ENCODE results near the gene CNOT11. TPM values are rescaled to one million over a fixed set of nuclear protein-coding genes. Genes with fewer than 3 reads are reported as not detected.
"Not testable (repeated sequence)": the region's sequence is repeated elsewhere in the genome, so short reads cannot be mapped to it uniquely, and the experiment has no call there.

The CNOT11 gene
- total RNA-seq, 1 donor from 2014 or later = 59.7 TPM

DNA sequence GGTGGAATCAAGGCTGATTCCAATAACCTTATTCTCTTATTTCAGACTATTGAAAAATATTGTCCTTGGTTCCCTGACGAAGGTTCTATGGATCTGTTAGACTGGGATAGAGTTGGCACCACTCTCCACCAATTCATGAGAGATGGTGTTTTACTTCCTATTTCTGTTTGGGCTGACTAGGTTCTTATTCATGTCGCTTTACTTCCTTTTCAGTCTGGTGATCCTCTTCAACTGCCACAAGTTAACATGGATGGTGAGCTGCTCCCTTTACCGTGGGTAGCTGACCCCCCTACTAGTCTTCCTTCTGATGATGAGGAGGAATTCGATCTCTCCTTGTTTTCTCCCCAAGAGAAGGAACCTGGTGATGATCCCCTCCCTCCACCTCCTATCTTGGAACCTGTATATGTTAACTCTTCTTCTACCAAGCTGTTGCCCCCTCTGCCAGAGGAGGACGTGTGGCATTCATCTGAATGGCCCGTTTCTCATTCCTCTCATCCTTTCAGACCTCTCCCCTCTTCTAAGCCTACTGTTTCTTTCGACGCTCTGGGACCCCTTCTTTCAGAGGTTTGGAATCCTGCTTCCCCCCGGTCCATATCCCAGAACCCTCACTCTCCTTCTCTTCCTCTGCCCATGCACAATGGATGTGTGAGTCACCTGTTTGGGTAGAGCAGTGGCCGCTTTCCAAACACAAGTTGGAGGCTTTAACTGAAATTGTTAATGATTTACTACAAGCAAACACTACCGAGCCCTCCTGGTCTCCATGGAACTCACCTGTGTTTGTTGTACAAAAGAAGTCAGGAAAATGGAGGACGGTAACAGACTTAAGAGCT is 13.5 kb upstream of the CNOT11 start:
- ATAC-seq (ENCODE audit: low read depth) = no peak
- Mint-ChIP-seq H3K27ac (no peak overlapping the region), H3K9me3 (no peaks in the 10 kb centered on the region), H3K4me3 (no peak overlapping the region), H3K27me3 (no peaks in the 10 kb centered on the region), H3K36me3 (ENCODE audit: low read depth) (no peaks in the 10 kb centered on the region), H3K4me1 (peaks cover 3% of the 10 kb centered on the region)
- TF ChIP-seq, protein P1, sequence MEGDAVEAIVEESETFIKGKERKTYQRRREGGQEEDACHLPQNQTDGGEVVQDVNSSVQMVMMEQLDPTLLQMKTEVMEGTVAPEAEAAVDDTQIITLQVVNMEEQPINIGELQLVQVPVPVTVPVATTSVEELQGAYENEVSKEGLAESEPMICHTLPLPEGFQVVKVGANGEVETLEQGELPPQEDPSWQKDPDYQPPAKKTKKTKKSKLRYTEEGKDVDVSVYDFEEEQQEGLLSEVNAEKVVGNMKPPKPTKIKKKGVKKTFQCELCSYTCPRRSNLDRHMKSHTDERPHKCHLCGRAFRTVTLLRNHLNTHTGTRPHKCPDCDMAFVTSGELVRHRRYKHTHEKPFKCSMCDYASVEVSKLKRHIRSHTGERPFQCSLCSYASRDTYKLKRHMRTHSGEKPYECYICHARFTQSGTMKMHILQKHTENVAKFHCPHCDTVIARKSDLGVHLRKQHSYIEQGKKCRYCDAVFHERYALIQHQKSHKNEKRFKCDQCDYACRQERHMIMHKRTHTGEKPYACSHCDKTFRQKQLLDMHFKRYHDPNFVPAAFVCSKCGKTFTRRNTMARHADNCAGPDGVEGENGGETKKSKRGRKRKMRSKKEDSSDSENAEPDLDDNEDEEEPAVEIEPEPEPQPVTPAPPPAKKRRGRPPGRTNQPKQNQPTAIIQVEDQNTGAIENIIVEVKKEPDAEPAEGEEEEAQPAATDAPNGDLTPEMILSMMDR (IDR thresholded peaks at IDR 0.05) = no peak
- no peak for DNase-seq
- ChIA-PET CTCF (interaction anchor here (0.8 kb wide), 2 partner anchors 13 to 34 kb away, joined by 3 to 4 read pairs; no protein-coding TSS in a partner anchor), POLR2A (interaction anchor here (1.2 kb wide), 1 partner anchor 13 kb away, joined by 3 read pairs; the partner anchor contains the start of gene CNOT11)
- intact Hi-C loops (cut with micrococcal nuclease) = no loop called here

DNA sequence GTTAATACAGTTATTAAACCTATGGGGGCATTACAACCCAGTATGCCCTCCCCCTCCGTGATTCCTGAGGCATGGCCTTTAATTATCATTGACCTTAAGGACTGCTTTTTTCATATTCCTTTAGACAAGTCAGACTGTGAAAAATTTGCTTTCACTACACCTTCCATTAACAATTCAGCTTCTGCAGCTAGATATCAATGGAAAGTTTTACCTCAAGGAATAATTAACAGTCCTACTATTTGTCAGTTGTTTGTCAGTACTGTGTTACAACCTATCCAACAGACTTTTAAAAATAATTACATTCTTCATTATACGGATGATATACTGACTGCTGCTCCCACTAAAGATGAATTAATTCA is 12.9 kb upstream of the CNOT11 start:
- CTCF ChIA-PET = interaction anchor here (0.8 kb wide), 2 partner anchors 12 to 34 kb away, joined by 3 to 4 read pairs; no protein-coding TSS in a partner anchor
- H3K27me3 Mint-ChIP-seq; intact Hi-C loops (cut with micrococcal nuclease); H3K36me3 Mint-ChIP-seq (ENCODE audit: low read depth); DNase-seq; ATAC-seq (ENCODE audit: low read depth); H3K4me1 Mint-ChIP-seq; H3K4me3 Mint-ChIP-seq; H3K27ac Mint-ChIP-seq; H3K9me3 Mint-ChIP-seq: not testable (repeated sequence)
- POLR2A ChIA-PET = interaction anchor here (1.2 kb wide), 1 partner anchor 13 kb away, joined by 3 read pairs; the partner anchor contains the start of gene CNOT11

DNA sequence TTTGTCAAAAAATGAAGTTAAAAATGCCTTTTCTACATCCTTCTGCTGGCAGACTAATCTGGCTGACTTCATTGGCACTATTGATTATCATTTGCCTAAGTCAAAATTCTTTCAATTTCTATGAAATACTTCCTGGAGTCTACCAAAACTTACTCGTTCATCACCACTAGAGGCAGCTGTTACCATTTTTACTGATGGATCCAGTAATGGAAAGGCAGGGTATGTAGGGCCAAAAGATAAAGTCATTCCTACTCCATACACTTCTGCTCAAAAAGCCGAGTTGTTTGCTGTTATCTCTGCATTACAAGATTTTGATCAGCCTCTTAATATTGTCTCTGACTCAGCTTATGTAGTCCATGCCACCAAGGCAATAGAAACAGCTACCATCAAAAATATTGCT is 12.0 kb upstream of the CNOT11 start:
- intact Hi-C loops (cut with micrococcal nuclease) = not testable (repeated sequence)

DNA sequence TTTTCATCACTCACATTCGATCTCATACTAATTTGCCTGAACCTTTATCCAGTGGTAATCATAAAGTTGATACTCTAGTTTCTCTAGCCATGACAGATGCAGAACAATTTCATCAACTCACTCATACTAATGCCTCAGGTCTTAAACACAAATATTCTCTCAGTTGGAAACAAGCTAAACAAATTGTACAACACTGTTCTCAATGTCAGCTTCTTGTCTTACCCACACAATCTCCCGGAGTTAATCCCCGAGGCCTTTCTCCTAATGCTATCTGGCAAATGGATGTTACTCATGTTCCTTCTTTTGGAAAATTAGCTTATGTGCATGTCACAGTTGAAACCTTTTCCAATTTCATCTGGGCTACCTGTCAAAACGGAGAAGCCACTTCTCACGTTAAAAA is 11.5 kb upstream of the CNOT11 start:
- H3K27me3 Mint-ChIP-seq = no peaks in the 10 kb centered on the region
- intact Hi-C loops (cut with micrococcal nuclease) = no loop called here
- no peaks in the 10 kb centered on the region for H3K9me3 Mint-ChIP-seq
- DNase-seq = no peak
- ATAC-seq (ENCODE audit: low read depth) = no peak
- no peak overlapping the region for H3K27ac Mint-ChIP-seq
- H3K36me3 Mint-ChIP-seq (ENCODE audit: low read depth) = no peaks in the 10 kb centered on the region
- H3K4me3 Mint-ChIP-seq = no peak overlapping the region
- POLR2A ChIA-PET = no interaction called here
- TF ChIP-seq, protein P1 (IDR thresholded peaks at IDR 0.05) = no peak
- CTCF ChIA-PET = interaction anchor here (0.7 to 1.5 kb wide), 3 partner anchors 11 to 100 kb away, joined by 3 to 5 read pairs (median 3); no protein-coding TSS in a partner anchor
- H3K4me1 Mint-ChIP-seq = peaks cover 3% of the 10 kb centered on the region

More for the DNA sequence above, 12.0 kb upstream of the CNOT11 start:
- H3K4me3 Mint-ChIP-seq; ATAC-seq (ENCODE audit: low read depth); DNase-seq; H3K27me3 Mint-ChIP-seq; H3K36me3 Mint-ChIP-seq (ENCODE audit: low read depth); H3K4me1 Mint-ChIP-seq; H3K9me3 Mint-ChIP-seq; H3K27ac Mint-ChIP-seq: not testable (repeated sequence)
- POLR2A ChIA-PET = interaction anchor here (1.2 kb wide), 1 partner anchor 12 kb away, joined by 3 read pairs; the partner anchor contains the start of gene CNOT11
- CTCF ChIA-PET = interaction anchor here (0.7 to 1.5 kb wide), 3 partner anchors 10 to 101 kb away, joined by 3 to 5 read pairs (median 3); no protein-coding TSS in a partner anchor

DNA sequence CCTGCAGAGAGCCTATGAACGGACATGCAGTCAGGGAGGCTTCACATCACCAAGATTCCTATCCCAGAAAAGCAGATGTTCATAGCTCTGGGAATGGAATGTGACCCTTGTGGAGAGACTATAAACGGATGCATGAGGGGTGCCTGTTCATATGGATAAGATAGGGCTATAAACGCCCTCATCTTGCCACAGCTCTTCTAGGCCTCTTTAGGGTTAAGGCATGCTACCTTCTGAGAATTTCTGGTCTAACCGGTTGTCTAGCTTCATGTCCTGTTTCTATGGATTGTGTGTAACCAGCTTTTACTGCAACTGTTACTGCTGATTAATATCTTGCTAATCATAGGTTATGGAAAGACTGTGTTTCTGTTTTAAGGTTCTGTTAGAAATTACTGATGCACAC is 8.3 kb upstream of the CNOT11 start:
- POLR2A ChIA-PET; H3K27me3 Mint-ChIP-seq; CTCF ChIA-PET; intact Hi-C loops (cut with micrococcal nuclease); H3K36me3 Mint-ChIP-seq (ENCODE audit: low read depth); H3K4me1 Mint-ChIP-seq; DNase-seq; H3K9me3 Mint-ChIP-seq; ATAC-seq (ENCODE audit: low read depth); H3K27ac Mint-ChIP-seq; H3K4me3 Mint-ChIP-seq: not testable (repeated sequence)

DNA sequence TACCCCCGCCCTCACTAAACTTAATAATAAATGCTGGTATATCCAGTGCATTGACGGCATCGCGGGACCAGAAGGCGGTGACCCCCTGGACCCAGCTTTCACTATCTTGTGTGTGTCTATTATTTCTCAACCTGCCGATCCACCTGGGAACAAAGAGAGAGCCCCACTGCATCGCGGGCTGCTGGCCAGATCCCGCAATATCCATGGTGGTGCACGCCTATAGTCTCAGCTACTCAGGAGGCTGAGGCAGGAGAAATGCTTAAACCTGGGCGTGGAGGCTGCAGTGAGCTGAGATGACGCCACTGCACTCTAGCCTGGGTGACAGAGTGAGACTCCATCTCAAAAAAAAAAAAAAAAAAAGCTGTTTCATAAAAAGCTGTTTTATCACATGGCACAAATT is 7.8 kb upstream of the CNOT11 start:
- H3K27ac Mint-ChIP-seq; H3K4me3 Mint-ChIP-seq; CTCF ChIA-PET; intact Hi-C loops (cut with micrococcal nuclease); H3K36me3 Mint-ChIP-seq (ENCODE audit: low read depth); H3K4me1 Mint-ChIP-seq; POLR2A ChIA-PET; DNase-seq; H3K27me3 Mint-ChIP-seq; H3K9me3 Mint-ChIP-seq; ATAC-seq (ENCODE audit: low read depth): not testable (repeated sequence)

DNA sequence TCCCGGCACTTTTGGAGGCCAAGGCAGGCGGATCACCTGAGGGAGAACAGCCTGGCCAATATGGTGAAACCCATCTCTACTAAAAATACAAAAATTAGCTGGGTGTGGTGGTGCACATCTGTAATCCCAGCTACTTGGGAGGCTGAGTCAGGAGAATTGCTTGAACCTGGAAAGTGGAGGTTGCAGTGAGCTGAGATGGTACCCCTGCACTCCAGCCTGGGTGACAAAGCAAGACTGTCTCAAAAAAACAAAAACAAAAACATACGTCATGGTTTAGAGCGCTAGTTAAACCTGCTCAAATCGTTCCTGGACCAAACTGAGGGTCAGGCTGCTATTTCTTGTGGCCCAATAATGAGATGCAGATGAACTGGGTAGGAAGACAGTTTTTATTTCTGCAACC is 7.2 kb upstream of the CNOT11 start:
- H3K27ac Mint-ChIP-seq; H3K4me1 Mint-ChIP-seq; DNase-seq; H3K27me3 Mint-ChIP-seq; H3K36me3 Mint-ChIP-seq (ENCODE audit: low read depth); POLR2A ChIA-PET; H3K9me3 Mint-ChIP-seq; H3K4me3 Mint-ChIP-seq; intact Hi-C loops (cut with micrococcal nuclease); ATAC-seq (ENCODE audit: low read depth); CTCF ChIA-PET: not testable (repeated sequence)

DNA sequence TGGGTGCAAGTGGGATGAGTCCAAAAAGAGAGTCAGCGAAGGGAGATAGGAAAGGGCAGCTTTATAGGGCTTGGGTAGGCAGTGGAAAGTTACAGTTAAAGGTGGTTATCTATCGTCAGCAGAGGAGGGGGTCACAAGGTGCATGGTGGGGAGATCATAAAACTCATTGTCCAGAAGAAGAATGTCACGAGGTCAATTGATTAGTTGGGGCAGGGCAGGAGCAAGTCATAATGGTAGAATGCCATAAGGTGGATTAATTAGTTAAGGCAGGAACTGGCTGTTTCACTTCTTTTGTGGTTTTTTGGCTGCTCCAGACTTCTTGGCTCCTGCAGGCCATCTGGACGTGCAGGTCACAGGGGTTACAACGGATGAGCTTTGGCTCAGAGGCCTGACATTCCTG is 3.9 kb upstream of the CNOT11 start:
- CTCF ChIA-PET; DNase-seq; ATAC-seq (ENCODE audit: low read depth); H3K36me3 Mint-ChIP-seq (ENCODE audit: low read depth); intact Hi-C loops (cut with micrococcal nuclease); H3K9me3 Mint-ChIP-seq; H3K4me3 Mint-ChIP-seq; H3K27me3 Mint-ChIP-seq; H3K27ac Mint-ChIP-seq: not testable (repeated sequence)
- H3K4me1 Mint-ChIP-seq = peaks cover 18% of the 10 kb centered on the region
- POLR2A ChIA-PET = interaction anchor here (0.6 kb wide), 1 partner anchor 26 kb away, joined by 3 read pairs; no protein-coding TSS in a partner anchor

Data from activated B cell treated with CpG ODN at 0.5 μM for 24 hours (primary cell).